ENCODE data around the gene JAML. TPM values are rescaled to one million over a fixed set of nuclear protein-coding genes. Genes with fewer than 3 reads are reported as not detected.

Gene JAML
- total and polyA plus RNA-seq, 9 of the 15 experiments (the other 6 are each of a cell fraction or from before 2014, with no cell fraction given) = 0.05 to 0.32 (median 0.22) TPM; not detected in 4

- TF ChIP-seq PKNOX1 (IDR thresholded peaks at IDR 0.05) = peak; percentile 73
- TF ChIP-seq HMG20A (CRISPR knock-in tag; conservative IDR thresholded peaks at IDR 0.05) = no peak
- no peak for TF ChIP-seq SIN3B (IDR thresholded peaks at IDR 0.05; ENCODE audit: low read depth)
- peak in 2 of 3 experiments; percentile 11 to 54; a peak in 2 of 6 replicates for TF ChIP-seq CTCF (IDR thresholded peaks at IDR 0.05 in 2 of 3, conservative IDR thresholded peaks at IDR 0.05 in 1 of 3; ENCODE audit: insufficient read depth in 2 of 3, low read depth in 1 of 3, low read length in 3 of 3)
- TF ChIP-seq ETV1 (tag; conservative IDR thresholded peaks at IDR 0.05; ENCODE audit: low read depth) = 0 out of 2 replicates have a peak, but pooled peaks have one; percentile 27
- TF ChIP-seq MYC (IDR thresholded peaks at IDR 0.05; ENCODE audit: low read depth, low read length) = peak; percentile 47; the same call in 1 of the 2 replicates
- TF ChIP-seq MYC (CRISPR knock-in tag; IDR thresholded peaks at IDR 0.05; ENCODE audit: borderline replicate concordance, low read depth) = no peak
- TF ChIP-seq DACH1 (IDR thresholded peaks at IDR 0.05; ENCODE audit: partially characterized antibody) = no peak
- TF ChIP-seq SPI1 (IDR thresholded peaks at IDR 0.05; ENCODE audit: borderline replicate concordance, low read depth, low read length) = no peak
- no peak for TF ChIP-seq HBP1 (CRISPR knock-in tag; IDR thresholded peaks at IDR 0.05)
- TF ChIP-seq RNF2 (IDR thresholded peaks at IDR 0.05) = no peak
- no peak for TF ChIP-seq TBL1XR1 (IDR thresholded peaks at IDR 0.05; ENCODE audit: low read length in 2 of 2)
- no peak for TF ChIP-seq YBX1 (IDR thresholded peaks at IDR 0.05)
- peak; percentile 47 for TF ChIP-seq USF2 (CRISPR knock-in tag; IDR thresholded peaks at IDR 0.05)
- peak; percentile 86 for TF ChIP-seq MEIS2 (IDR thresholded peaks at IDR 0.05; ENCODE audit: partially characterized antibody)
- peak in 1 of 2 experiments; percentile 29; a peak in 1 of 4 replicates for TF ChIP-seq MNT (conservative IDR thresholded peaks at IDR 0.05)
- peak; percentile 27; the same call in 1 of the 2 replicates for TF ChIP-seq DEAF1 (CRISPR knock-in tag; IDR thresholded peaks at IDR 0.05)
- no peak for TF ChIP-seq NR2F6 (CRISPR knock-in tag; IDR thresholded peaks at IDR 0.05)
- no peak for TF ChIP-seq CHD1 (IDR thresholded peaks at IDR 0.05; ENCODE audit: low read length)
- peak; percentile 62 to 67 for TF ChIP-seq RAD21 (CRISPR knock-in tag; conservative IDR thresholded peaks at IDR 0.05 in 1 of 2, IDR thresholded peaks at IDR 0.05 in 1 of 2)
Observed at GRCh38 chr11:118226296-118226695, 1.5 kb upstream of the JAML start (continued).
